K562 (cell line): ENCODE data around the gene SH3D21. TPM values are rescaled to one million over a fixed set of nuclear protein-coding genes. Genes with fewer than 3 reads are reported as not detected.

ENCODE experiments used
- CAMTA2 ChIP-seq: fragments of 250-450 bp; sonication (Bioruptor Pico); conservative IDR thresholded peaks from 2 replicates; pipeline ENCODE4 v1.5.1; 2022
- ERF ChIP-seq: fragments of 450-650 bp; formaldehyde crosslinking; IDR thresholded peaks from 2 replicates; pipeline ENCODE4 v1.4.0; 2020; ENCODE audit warnings: mild to moderate bottlenecking, mixed read lengths
- IFI16 ChIP-seq: fragments of 250-450 bp; sonication (Bioruptor Pico); IDR thresholded peaks from 2 replicates; pipeline ENCODE4 v2.1.2; 2022; ENCODE audit warnings: mild to moderate bottlenecking, inconsistent platforms
- KDM1A ChIP-seq, 2 experiments: fragments of 450-650 bp; IDR thresholded peaks; 2 replicates each; pipeline ENCODE4 v1.6.1; 2016; ENCODE audit warnings: mild to moderate bottlenecking in 2 of 2
- LARP7 ChIP-seq: fragments of 450-650 bp; IDR thresholded peaks from 2 replicates; pipeline ENCODE4 v1.6.1; 2016
- NR3C1 ChIP-seq: sonication (generic); formaldehyde crosslinking; IDR thresholded peaks from 2 replicates; pipeline ENCODE4 v1.8.1; 2022; ENCODE audit warnings: missing genetic modification reagents
- POLR2B ChIP-seq: fragments of 450-650 bp; IDR thresholded peaks from 2 replicates; pipeline ENCODE4 v1.6.1; 2018; ENCODE audit warnings: low read depth; ENCODE audit not compliant: partially characterized antibody
- polyA plus RNA-seq, 8 experiments: library from polyadenylated mRNA; depleted of rRNA in 4 of 8; stranded (reverse) in 5 of 8; unstranded in 3 of 8; fragments of >200 nt; fragmentation: Nextera tagmentation in 2 of 8; fragmentation: Illumina TruSeq in 1 of 8; extraction: Ambion mirVana in 2 of 8; extraction: Trizol in 1 of 8; gene quantifications; 2 replicates each; pipeline versions ENCODE4 v1.2.1 to v1.2.3, GENCODE V29; 2011 to 2014; ENCODE audit warnings: inconsistent platforms in 1 of 8, missing spikeins in 1 of 8
- total RNA-seq, 7 experiments: library from RNA; depleted of rRNA in 6 of 7; stranded (reverse); fragments of >200 nt in 6 of 7; fragmentation: Illumina TruSeq in 2 of 7; extraction: Trizol in 2 of 7; gene quantifications; 2 replicates each; pipeline versions ENCODE4 v1.2.1 to v1.2.3, GENCODE V29; 2011 to 2021; ENCODE audit warnings: low replicate concordance in 1 of 7
- TF ChIP-seq, protein P1 (sequence below): fragments of 200-600 bp; sonication (generic); IDR thresholded peaks from one replicate; pipeline ENCODE4 v1.6.1; 2012; ENCODE audit warnings: mild to moderate bottlenecking, low read depth, low read length, inconsistent platforms
- TF ChIP-seq, protein P2 (sequence below), 2 experiments: fragments of 450-650 bp; conservative IDR thresholded peaks; 2 replicates each; pipeline ENCODE4 v1.6.1; 2017; ENCODE audit warnings: mild to moderate bottlenecking in 2 of 2, moderate library complexity in 2 of 2
- TF ChIP-seq, protein P3 (sequence below): fragments of 450-650 bp; IDR thresholded peaks from 2 replicates; pipeline ENCODE4 v1.6.1; 2017; ENCODE audit warnings: antibody characterized with exemption, mild to moderate bottlenecking

The SH3D21 gene
- total and polyA plus RNA-seq, 9 of the 15 experiments (the other 6 are each of a cell fraction or from before 2014, with no cell fraction given): 0.01 to 4.7 (median 1.8) TPM

DNA sequence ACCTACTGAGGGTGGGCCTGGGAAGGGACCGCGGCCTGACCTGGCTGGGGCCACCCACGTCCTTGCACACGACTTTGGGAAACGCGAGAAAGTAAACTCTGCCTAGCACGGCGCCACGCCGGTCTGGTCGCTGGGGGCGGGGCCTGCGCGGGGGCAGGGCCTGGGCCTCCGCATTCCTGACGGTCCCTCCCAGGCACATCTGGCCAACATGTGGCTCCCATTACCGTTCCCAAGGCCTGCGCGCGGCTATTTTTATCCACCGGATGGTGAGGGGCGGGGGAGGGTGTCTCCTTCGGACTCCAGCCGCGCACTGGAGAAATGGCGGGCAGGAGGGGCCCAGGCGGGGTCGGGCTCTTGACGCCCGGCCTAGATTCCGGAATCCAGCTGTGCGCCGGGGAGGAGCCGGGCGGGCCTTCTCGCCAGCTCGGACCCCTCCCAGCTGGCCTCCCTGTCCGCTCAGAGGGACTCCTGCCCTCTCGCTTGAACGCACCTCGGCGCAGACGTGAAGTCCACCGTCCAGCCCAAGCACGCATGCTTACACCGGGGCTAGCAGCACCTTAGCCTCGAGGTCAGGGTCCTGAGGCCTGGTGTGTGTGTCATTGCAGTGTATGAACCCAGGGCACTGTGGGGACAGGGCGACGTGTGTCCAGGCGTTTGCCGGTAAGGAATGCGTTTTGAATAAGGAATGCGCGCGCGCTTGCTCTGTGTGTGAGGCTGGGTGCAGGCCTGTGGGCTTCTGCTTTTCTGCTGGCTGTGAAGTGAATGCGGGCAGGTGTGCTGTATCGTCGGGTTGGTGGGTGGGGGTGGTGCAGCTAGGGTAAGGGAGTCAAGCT, 15.2 kb downstream of the SH3D21 start (continued):
- TF ChIP-seq, protein P1, sequence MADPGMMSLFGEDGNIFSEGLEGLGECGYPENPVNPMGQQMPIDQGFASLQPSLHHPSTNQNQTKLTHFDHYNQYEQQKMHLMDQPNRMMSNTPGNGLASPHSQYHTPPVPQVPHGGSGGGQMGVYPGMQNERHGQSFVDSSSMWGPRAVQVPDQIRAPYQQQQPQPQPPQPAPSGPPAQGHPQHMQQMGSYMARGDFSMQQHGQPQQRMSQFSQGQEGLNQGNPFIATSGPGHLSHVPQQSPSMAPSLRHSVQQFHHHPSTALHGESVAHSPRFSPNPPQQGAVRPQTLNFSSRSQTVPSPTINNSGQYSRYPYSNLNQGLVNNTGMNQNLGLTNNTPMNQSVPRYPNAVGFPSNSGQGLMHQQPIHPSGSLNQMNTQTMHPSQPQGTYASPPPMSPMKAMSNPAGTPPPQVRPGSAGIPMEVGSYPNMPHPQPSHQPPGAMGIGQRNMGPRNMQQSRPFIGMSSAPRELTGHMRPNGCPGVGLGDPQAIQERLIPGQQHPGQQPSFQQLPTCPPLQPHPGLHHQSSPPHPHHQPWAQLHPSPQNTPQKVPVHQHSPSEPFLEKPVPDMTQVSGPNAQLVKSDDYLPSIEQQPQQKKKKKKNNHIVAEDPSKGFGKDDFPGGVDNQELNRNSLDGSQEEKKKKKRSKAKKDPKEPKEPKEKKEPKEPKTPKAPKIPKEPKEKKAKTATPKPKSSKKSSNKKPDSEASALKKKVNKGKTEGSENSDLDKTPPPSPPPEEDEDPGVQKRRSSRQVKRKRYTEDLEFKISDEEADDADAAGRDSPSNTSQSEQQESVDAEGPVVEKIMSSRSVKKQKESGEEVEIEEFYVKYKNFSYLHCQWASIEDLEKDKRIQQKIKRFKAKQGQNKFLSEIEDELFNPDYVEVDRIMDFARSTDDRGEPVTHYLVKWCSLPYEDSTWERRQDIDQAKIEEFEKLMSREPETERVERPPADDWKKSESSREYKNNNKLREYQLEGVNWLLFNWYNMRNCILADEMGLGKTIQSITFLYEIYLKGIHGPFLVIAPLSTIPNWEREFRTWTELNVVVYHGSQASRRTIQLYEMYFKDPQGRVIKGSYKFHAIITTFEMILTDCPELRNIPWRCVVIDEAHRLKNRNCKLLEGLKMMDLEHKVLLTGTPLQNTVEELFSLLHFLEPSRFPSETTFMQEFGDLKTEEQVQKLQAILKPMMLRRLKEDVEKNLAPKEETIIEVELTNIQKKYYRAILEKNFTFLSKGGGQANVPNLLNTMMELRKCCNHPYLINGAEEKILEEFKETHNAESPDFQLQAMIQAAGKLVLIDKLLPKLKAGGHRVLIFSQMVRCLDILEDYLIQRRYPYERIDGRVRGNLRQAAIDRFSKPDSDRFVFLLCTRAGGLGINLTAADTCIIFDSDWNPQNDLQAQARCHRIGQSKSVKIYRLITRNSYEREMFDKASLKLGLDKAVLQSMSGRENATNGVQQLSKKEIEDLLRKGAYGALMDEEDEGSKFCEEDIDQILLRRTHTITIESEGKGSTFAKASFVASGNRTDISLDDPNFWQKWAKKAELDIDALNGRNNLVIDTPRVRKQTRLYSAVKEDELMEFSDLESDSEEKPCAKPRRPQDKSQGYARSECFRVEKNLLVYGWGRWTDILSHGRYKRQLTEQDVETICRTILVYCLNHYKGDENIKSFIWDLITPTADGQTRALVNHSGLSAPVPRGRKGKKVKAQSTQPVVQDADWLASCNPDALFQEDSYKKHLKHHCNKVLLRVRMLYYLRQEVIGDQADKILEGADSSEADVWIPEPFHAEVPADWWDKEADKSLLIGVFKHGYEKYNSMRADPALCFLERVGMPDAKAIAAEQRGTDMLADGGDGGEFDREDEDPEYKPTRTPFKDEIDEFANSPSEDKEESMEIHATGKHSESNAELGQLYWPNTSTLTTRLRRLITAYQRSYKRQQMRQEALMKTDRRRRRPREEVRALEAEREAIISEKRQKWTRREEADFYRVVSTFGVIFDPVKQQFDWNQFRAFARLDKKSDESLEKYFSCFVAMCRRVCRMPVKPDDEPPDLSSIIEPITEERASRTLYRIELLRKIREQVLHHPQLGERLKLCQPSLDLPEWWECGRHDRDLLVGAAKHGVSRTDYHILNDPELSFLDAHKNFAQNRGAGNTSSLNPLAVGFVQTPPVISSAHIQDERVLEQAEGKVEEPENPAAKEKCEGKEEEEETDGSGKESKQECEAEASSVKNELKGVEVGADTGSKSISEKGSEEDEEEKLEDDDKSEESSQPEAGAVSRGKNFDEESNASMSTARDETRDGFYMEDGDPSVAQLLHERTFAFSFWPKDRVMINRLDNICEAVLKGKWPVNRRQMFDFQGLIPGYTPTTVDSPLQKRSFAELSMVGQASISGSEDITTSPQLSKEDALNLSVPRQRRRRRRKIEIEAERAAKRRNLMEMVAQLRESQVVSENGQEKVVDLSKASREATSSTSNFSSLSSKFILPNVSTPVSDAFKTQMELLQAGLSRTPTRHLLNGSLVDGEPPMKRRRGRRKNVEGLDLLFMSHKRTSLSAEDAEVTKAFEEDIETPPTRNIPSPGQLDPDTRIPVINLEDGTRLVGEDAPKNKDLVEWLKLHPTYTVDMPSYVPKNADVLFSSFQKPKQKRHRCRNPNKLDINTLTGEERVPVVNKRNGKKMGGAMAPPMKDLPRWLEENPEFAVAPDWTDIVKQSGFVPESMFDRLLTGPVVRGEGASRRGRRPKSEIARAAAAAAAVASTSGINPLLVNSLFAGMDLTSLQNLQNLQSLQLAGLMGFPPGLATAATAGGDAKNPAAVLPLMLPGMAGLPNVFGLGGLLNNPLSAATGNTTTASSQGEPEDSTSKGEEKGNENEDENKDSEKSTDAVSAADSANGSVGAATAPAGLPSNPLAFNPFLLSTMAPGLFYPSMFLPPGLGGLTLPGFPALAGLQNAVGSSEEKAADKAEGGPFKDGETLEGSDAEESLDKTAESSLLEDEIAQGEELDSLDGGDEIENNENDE: no peak
- TF ChIP-seq LARP7: no peak
- TF ChIP-seq CAMTA2 (CRISPR knock-in tag): no peak
- TF ChIP-seq KDM1A (IDR thresholded peaks at IDR 0.05): peak in 1 of 2 experiments; percentile 53; a peak in 1 of 4 replicates
- 0 out of 2 replicates have a peak, but pooled peaks have one; percentile 19 for TF ChIP-seq ERF (CRISPR knock-in tag)
- TF ChIP-seq POLR2B: no peak
- TF ChIP-seq, protein P2, sequence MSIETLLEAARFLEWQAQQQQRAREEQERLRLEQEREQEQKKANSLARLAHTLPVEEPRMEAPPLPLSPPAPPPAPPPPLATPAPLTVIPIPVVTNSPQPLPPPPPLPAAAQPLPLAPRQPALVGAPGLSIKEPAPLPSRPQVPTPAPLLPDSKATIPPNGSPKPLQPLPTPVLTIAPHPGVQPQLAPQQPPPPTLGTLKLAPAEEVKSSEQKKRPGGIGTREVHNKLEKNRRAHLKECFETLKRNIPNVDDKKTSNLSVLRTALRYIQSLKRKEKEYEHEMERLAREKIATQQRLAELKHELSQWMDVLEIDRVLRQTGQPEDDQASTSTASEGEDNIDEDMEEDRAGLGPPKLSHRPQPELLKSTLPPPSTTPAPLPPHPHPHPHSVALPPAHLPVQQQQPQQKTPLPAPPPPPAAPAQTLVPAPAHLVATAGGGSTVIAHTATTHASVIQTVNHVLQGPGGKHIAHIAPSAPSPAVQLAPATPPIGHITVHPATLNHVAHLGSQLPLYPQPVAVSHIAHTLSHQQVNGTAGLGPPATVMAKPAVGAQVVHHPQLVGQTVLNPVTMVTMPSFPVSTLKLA (conservative IDR thresholded peaks at IDR 0.05): peak; percentile 93 to 97
- TF ChIP-seq, protein P3, sequence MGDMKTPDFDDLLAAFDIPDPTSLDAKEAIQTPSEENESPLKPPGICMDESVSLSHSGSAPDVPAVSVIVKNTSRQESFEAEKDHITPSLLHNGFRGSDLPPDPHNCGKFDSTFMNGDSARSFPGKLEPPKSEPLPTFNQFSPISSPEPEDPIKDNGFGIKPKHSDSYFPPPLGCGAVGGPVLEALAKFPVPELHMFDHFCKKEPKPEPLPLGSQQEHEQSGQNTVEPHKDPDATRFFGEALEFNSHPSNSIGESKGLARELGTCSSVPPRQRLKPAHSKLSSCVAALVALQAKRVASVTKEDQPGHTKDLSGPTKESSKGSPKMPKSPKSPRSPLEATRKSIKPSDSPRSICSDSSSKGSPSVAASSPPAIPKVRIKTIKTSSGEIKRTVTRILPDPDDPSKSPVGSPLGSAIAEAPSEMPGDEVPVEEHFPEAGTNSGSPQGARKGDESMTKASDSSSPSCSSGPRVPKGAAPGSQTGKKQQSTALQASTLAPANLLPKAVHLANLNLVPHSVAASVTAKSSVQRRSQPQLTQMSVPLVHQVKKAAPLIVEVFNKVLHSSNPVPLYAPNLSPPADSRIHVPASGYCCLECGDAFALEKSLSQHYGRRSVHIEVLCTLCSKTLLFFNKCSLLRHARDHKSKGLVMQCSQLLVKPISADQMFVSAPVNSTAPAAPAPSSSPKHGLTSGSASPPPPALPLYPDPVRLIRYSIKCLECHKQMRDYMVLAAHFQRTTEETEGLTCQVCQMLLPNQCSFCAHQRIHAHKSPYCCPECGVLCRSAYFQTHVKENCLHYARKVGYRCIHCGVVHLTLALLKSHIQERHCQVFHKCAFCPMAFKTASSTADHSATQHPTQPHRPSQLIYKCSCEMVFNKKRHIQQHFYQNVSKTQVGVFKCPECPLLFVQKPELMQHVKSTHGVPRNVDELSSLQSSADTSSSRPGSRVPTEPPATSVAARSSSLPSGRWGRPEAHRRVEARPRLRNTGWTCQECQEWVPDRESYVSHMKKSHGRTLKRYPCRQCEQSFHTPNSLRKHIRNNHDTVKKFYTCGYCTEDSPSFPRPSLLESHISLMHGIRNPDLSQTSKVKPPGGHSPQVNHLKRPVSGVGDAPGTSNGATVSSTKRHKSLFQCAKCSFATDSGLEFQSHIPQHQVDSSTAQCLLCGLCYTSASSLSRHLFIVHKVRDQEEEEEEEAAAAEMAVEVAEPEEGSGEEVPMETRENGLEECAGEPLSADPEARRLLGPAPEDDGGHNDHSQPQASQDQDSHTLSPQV: peak; percentile 98
- TF ChIP-seq NR3C1: peak; percentile 96
- no peak for TF ChIP-seq IFI16 (CRISPR knock-in tag)
